GM12878 (cell line): Measurements from ENCODE around the gene GTF2IRD1. TPM values are rescaled to one million over a fixed set of nuclear protein-coding genes. Genes with fewer than 3 reads are reported as not detected.

Source experiments
- ATAC-seq: fragments of 200-7000 bp; cut with Tn5 transposase; 3 replicates; pipeline ENCODE4 v1.9.1; 2020; ENCODE audit warnings: mild to moderate bottlenecking, moderate library complexity
- BruUV-seq: library from RNA; stranded (reverse); fragments of 400-500 nt; replicated peaks from 2 replicates; lab custom pipeline; 2021; lab: Mats Ljungman, UMichigan
- CTCF ChIA-PET: fragments of 300-600 bp; sonication (Branson Sonifier 250); formaldehyde crosslinking; extraction: SDS; loops from one replicate; lab custom pipeline; 2021; ENCODE audit warnings: inconsistent platforms; lab: Yijun Ruan, JAX
- POLR2A ChIA-PET: fragments of 350-600 bp; formaldehyde crosslinking; extraction: SDS; loops from one replicate; lab custom pipeline; 2021; ENCODE audit warnings: inconsistent platforms; lab: Charles Lee
- RAD21 ChIA-PET: fragments of 300-600 bp; sonication (Branson Sonifier 250); formaldehyde crosslinking; loops from one replicate; lab custom pipeline; 2023; ENCODE audit warnings: antibody characterized with exemption; ENCODE audit not compliant: unreplicated experiment; lab: Charles Lee
- SMC1A ChIA-PET: fragments of 300-600 bp; sonication (Branson Sonifier 250); formaldehyde crosslinking; loops from one replicate; lab custom pipeline; 2023; ENCODE audit not compliant: unreplicated experiment, uncharacterized antibody; lab: Charles Lee
- DNase-seq: peaks from one replicate; pipeline ENCODE4 v3.0.0-alpha.2; 2011; ENCODE audit warnings: low read depth, low spot score
- FAIRE-seq: peaks from 3 replicates; lab custom pipeline; 2011; peaks lifted over from hg19 to GRCh38; lab: Jason Lieb, UNC
- H2AFZ ChIP-seq: 2 replicates; pipeline ENCODE4 v1.6.0; 2011; ENCODE audit warnings: low read depth, low read length, control low read depth; ENCODE audit not compliant: control insufficient read depth
- H3K27ac ChIP-seq: 2 replicates; pipeline ENCODE4 v1.5.1; 2011; ENCODE audit warnings: control low read depth; ENCODE audit not compliant: control insufficient read depth, insufficient read depth
- H3K27me3 ChIP-seq, 2 experiments: replicated peaks in 1 of 2; 2 replicates each; pipeline versions ENCODE4 v1.6.0 to v1.6.1; 2011; ENCODE audit warnings: low read length in 1 of 2; ENCODE audit not compliant: control insufficient read depth in 2 of 2, insufficient read depth in 2 of 2
- H3K36me3 ChIP-seq, 2 experiments: 2 replicates each; pipeline ENCODE4 v1.5.1; 2011; ENCODE audit warnings: low read length in 1 of 2; ENCODE audit not compliant: control insufficient read depth in 2 of 2, insufficient read depth in 2 of 2
- H3K4me1 ChIP-seq: 2 replicates; pipeline ENCODE4 v1.6.1; 2011; ENCODE audit warnings: mild to moderate bottlenecking, low read length, moderate library complexity, mixed read lengths; ENCODE audit not compliant: control insufficient read depth, insufficient read depth
- H3K4me2 ChIP-seq: 2 replicates; pipeline ENCODE4 v1.6.0; 2011; ENCODE audit warnings: control low read depth; ENCODE audit not compliant: control insufficient read depth, insufficient read depth
- H3K4me3 ChIP-seq: fragments of 200-600 bp; sonication (generic); 2 replicates; pipeline ENCODE4 v1.5.1; 2016
- H3K79me2 ChIP-seq: 2 replicates; pipeline ENCODE4 v1.6.0; 2011; ENCODE audit warnings: low read length; ENCODE audit not compliant: control insufficient read depth, insufficient read depth
- H3K9ac ChIP-seq: 2 replicates; pipeline ENCODE4 v1.8.0; 2011; ENCODE audit warnings: low read length, control low read depth, mixed read lengths; ENCODE audit not compliant: control insufficient read depth, insufficient read depth
- H3K9me3 ChIP-seq: replicated peaks from 3 replicates; pipeline ENCODE4 v1.5.1; 2011; ENCODE audit warnings: mild to moderate bottlenecking, low read length; ENCODE audit not compliant: control insufficient read depth, insufficient read depth
- H4K20me1 ChIP-seq: 2 replicates; pipeline ENCODE4 v1.6.0; 2011; ENCODE audit not compliant: control insufficient read depth, insufficient read depth
- ASH2L ChIP-seq: fragments of 300-600, 200-600 bp; sonication (generic); IDR thresholded peaks from 2 replicates; pipeline ENCODE4 v1.6.1; 2017; ENCODE audit warnings: low read depth, mild to moderate bottlenecking, borderline replicate concordance
- BCL3 ChIP-seq: IDR thresholded peaks from 2 replicates; pipeline ENCODE4 v1.6.1; 2011; ENCODE audit warnings: borderline replicate concordance, low read depth, mild to moderate bottlenecking, moderate library complexity, low read length; ENCODE audit not compliant: insufficient read depth, poor library complexity, severe bottlenecking
- BRCA1 ChIP-seq: IDR thresholded peaks from 2 replicates; pipeline ENCODE4 v1.6.1; 2011; ENCODE audit warnings: low read depth, low read length, improper control_type of control experiment
- DPF2 ChIP-seq: fragments of 450-650 bp; IDR thresholded peaks from 2 replicates; pipeline ENCODE4 v1.6.1; 2017; ENCODE audit warnings: mild to moderate bottlenecking
- E2F4 ChIP-seq: IDR thresholded peaks from 2 replicates; pipeline ENCODE4 v1.6.1; 2012; ENCODE audit warnings: low read depth, low read length, improper control_type of control experiment
- E2F8 ChIP-seq: fragments of 450-650 bp; IDR thresholded peaks from 2 replicates; pipeline ENCODE4 v1.6.1; 2018; ENCODE audit warnings: mild to moderate bottlenecking, low read depth, moderate library complexity; ENCODE audit not compliant: partially characterized antibody
- ETV6 ChIP-seq, 2 experiments: fragments of 450-650 bp in 1 of 2; IDR thresholded peaks in 1 of 2; conservative IDR thresholded peaks in 1 of 2; 2 replicates each; pipeline ENCODE4 v1.6.1; 2014; ENCODE audit warnings: antibody characterized with exemption in 1 of 2, borderline replicate concordance in 1 of 2, low read depth in 1 of 2, mild to moderate bottlenecking in 1 of 2, moderate library complexity in 1 of 2
- POLR2AphosphoS2 ChIP-seq: IDR thresholded peaks from 2 replicates; pipeline ENCODE4 v1.6.1; 2011; ENCODE audit warnings: low read depth, mild to moderate bottlenecking, low read length, improper control_type of control experiment, moderate library complexity
- TCF12 ChIP-seq: IDR thresholded peaks from 2 replicates; pipeline ENCODE4 v1.6.1; 2011; ENCODE audit warnings: low read depth, mild to moderate bottlenecking, low read length
- USF2 ChIP-seq: IDR thresholded peaks from 2 replicates; pipeline ENCODE4 v1.6.1; 2011; ENCODE audit warnings: low read depth, low read length, improper control_type of control experiment, borderline replicate concordance
- ZNF207 ChIP-seq: fragments of 450-650 bp; IDR thresholded peaks from 2 replicates; pipeline ENCODE4 v1.6.1; 2014; ENCODE audit warnings: antibody characterized with exemption, mild to moderate bottlenecking, borderline replicate concordance
- ZSCAN29 ChIP-seq: fragments of 450-650 bp; IDR thresholded peaks from 2 replicates; pipeline ENCODE4 v1.6.1; 2017; ENCODE audit warnings: mild to moderate bottlenecking, moderate library complexity
- WGBS: methylation state at CpG from one replicate; pipeline ENCODE4 v1.1.6; 2016; ENCODE audit warnings: low lambda C conversion rate; ENCODE audit not compliant: insufficient replicate concordance, insufficient coverage; ENCODE audit errors: missing lambda C conversion rate; 5-methylcytosine and 5-hydroxymethylcytosine counted together
- in situ Hi-C: fragments of 300-500 bp; cut with MboI; formaldehyde crosslinking; loops from 9 replicates; pipeline ENCODE4 v1.14.3; 2018; ENCODE audit warnings: mixed read lengths
- intact Hi-C: fragments of 100-400 bp; cut with micrococcal nuclease; formaldehyde crosslinking; loops from one replicate; pipeline ENCODE4 v1.14.2; 2022; ENCODE audit not compliant: unreplicated experiment
- polyA plus RNA-seq, 11 experiments: library from polyadenylated mRNA; depleted of rRNA in 4 of 11; unstranded in 6 of 11; stranded (reverse) in 5 of 11; fragments of >200 nt; fragmentation: Nextera tagmentation in 4 of 11; fragmentation: Illumina TruSeq in 1 of 11; extraction: Ambion mirVana in 4 of 11; extraction: Trizol in 1 of 11; gene quantifications; 1 replicate in 1 of 11; 2 replicates in 10 of 11; pipeline versions ENCODE4 v1.2.1 to v1.2.3, GENCODE V29; 2011 to 2016; ENCODE audit warnings: inconsistent platforms in 2 of 11, missing spikeins in 2 of 11, low read depth in 1 of 11
- total RNA-seq, 4 experiments: library from RNA; depleted of rRNA in 3 of 4; stranded (reverse); fragments of >200 nt in 3 of 4; fragmentation: Illumina TruSeq in 1 of 4; extraction: Trizol in 1 of 4; gene quantifications; 2 replicates each; pipeline versions ENCODE4 v1.2.1 to v1.2.3, GENCODE V29; 2013 to 2021

Gene GTF2IRD1
- total and polyA plus RNA-seq, 10 of the 15 experiments (the other 5 are each of a cell fraction or from before 2014, with no cell fraction given) = 0.48 to 3.0 (median 1.3) TPM

GRCh38 chr7:74502216-74502891, 48.6 kb downstream of the GTF2IRD1 start:
- in situ Hi-C loops (no loop called here), intact Hi-C loops (no loop called here)
- H3K9me3 ChIP-seq = no peaks in the 10 kb centered on the region; the same call in 2 of the 3 replicates
- H3K27me3 ChIP-seq = no peaks in the 10 kb centered on the region
- H2AFZ ChIP-seq = no peak overlapping the region
- 70% methylated on average over 14 of the region's 14 CpGs for WGBS
- DNase-seq (no peak), ATAC-seq (no peak), FAIRE-seq (no peak)
- no peak overlapping the region for H3K9ac ChIP-seq
- H3K79me2 ChIP-seq = no peaks in the 10 kb centered on the region
- TF ChIP-seq E2F4 (no peak), USF2 (no peak), ZSCAN29 (no peak), ETV6 (conservative IDR thresholded peaks at IDR 0.05 in 1 of 2, IDR thresholded peaks at IDR 0.05 in 1 of 2; ENCODE audit: borderline replicate concordance in 1 of 2, low read depth in 1 of 2) (no peak), DPF2 (no peak), TCF12 (no peak), E2F8 (no peak), ASH2L (no peak), ZNF207 (no peak), BRCA1 (no peak), POLR2AphosphoS2 (no peak), BCL3 (no peak)
- CTCF ChIA-PET = no interaction called here
- no peaks in the 10 kb centered on the region for H3K4me1 ChIP-seq
- no peaks in the 10 kb centered on the region for H3K36me3 ChIP-seq
- H3K4me2 ChIP-seq = no peak overlapping the region
- BruUV-seq = no TSS peak
- RAD21 ChIA-PET = no interaction called here
- POLR2A ChIA-PET = interaction anchor here (0.6 kb wide), 1 partner anchor 777 kb away, joined by 6 read pairs; no protein-coding TSS in a partner anchor
- no peak overlapping the region for H3K4me3 ChIP-seq
- no peak overlapping the region for H3K27ac ChIP-seq
- SMC1A ChIA-PET = interaction anchor here (1.1 kb wide), 1 partner anchor 12 kb away, joined by 3 read pairs; no protein-coding TSS in a partner anchor
- H4K20me1 ChIP-seq = no peaks in the 10 kb centered on the region
